ENCODE results near the gene TGFBR2.

Gene TGFBR2

GRCh38 chr3:30676424-30677346 lies 70.3 kb downstream of the TGFBR2 start:
- DNase-seq: no peak

- DNase-seq: no peak
Observed at GRCh38 chr3:30677347-30677685, 70.9 kb downstream of the TGFBR2 start.

GRCh38 chr3:30679045-30679444 lies 72.6 kb downstream of the TGFBR2 start:
- DNase-seq: no peak

- no peak for DNase-seq
Observed at GRCh38 chr3:30680789-30681648, 74.6 kb downstream of the TGFBR2 start.

GRCh38 chr3:30681649-30682211 lies 75.3 kb downstream of the TGFBR2 start:
- DNase-seq: no peak

GRCh38 chr3:30682434-30683155 lies 76.2 kb downstream of the TGFBR2 start:
- no peak for DNase-seq

- DNase-seq: no peak
Observed at GRCh38 chr3:30683769-30684168, 77.4 kb downstream of the TGFBR2 start.

GRCh38 chr3:30684356-30684755 lies 78.0 kb downstream of the TGFBR2 start:
- DNase-seq: no peak

GRCh38 chr3:30685267-30685667 lies 78.9 kb downstream of the TGFBR2 start:
- no peak for DNase-seq

- no peak for DNase-seq
Observed at GRCh38 chr3:30686176-30686575, 79.8 kb downstream of the TGFBR2 start.

- no peak for DNase-seq
Observed at GRCh38 chr3:30686799-30687198, 80.4 kb downstream of the TGFBR2 start.

GRCh38 chr3:30687930-30688570 lies 81.6 kb downstream of the TGFBR2 start:
- DNase-seq: no peak

GRCh38 chr3:30688776-30689641 lies 82.6 kb downstream of the TGFBR2 start:
- no peak for DNase-seq

GRCh38 chr3:30690199-30690598 lies 83.8 kb downstream of the TGFBR2 start:
- DNase-seq: no peak

- DNase-seq: no peak
Observed at GRCh38 chr3:30691249-30691880, 85.0 kb downstream of the TGFBR2 start.

GRCh38 chr3:30691944-30692343 lies 85.5 kb downstream of the TGFBR2 start:
- DNase-seq: no peak

GRCh38 chr3:30692498-30693130 lies 86.2 kb downstream of the TGFBR2 start:
- no peak for DNase-seq

- peak; percentile 40 for DNase-seq
Observed at GRCh38 chr3:30693470-30694120, 87.2 kb downstream of the TGFBR2 start.

- no peak for DNase-seq
Observed at GRCh38 chr3:30694148-30694547, 87.7 kb downstream of the TGFBR2 start.

GRCh38 chr3:30694668-30695067 lies 88.3 kb downstream of the TGFBR2 start:
- DNase-seq: no peak

All from CD4-positive, alpha-beta T cell treated with Interferon gamma for 1 hour (primary cell).